IPS DF 4.7 (cell line): ENCODE results near the gene SLC5A10.

Experiments used
- DNase-seq: peaks from one replicate; pipeline ENCODE4 v3.0.0-alpha.2; 2013; ENCODE audit warnings: low spot score; ENCODE audit errors: extremely low read depth

Gene SLC5A10

DNA sequence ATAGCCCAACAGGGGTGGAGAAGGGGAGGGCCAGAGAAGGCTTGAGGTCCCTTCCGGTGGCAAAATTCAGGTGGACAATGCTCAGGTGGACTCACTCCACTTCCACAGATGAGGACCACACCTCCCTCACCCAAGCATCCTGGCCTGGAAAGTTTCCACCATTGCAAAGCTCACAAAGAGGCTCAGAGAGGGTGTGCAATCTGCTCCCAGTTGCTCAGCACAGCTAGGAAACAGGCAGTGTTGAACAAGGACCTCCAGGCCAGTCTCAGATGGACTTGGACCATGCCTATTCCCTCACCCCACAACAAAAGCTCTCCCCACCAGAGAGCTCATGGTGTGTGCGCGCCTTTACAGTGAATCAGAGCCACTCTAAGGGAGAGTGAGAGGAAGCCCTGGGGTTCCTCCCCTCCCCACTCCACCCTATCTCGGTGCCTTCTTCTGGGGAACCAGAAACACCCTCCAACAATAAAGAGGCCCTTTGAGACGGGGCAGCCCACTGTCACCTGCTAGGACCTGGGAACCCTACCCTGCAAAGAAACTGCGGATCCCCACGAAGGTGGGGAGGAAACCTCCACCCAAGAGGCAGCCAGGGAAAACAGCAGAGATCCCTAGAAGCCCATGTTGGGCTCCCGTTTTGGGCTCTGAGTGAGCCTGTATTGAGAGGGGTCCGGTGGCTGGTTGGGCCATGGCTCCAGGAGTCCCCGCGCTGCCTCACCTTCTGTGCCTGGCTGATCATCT lies 51.0 kb downstream of the SLC5A10 start:
- DNase-seq = no peak

DNA sequence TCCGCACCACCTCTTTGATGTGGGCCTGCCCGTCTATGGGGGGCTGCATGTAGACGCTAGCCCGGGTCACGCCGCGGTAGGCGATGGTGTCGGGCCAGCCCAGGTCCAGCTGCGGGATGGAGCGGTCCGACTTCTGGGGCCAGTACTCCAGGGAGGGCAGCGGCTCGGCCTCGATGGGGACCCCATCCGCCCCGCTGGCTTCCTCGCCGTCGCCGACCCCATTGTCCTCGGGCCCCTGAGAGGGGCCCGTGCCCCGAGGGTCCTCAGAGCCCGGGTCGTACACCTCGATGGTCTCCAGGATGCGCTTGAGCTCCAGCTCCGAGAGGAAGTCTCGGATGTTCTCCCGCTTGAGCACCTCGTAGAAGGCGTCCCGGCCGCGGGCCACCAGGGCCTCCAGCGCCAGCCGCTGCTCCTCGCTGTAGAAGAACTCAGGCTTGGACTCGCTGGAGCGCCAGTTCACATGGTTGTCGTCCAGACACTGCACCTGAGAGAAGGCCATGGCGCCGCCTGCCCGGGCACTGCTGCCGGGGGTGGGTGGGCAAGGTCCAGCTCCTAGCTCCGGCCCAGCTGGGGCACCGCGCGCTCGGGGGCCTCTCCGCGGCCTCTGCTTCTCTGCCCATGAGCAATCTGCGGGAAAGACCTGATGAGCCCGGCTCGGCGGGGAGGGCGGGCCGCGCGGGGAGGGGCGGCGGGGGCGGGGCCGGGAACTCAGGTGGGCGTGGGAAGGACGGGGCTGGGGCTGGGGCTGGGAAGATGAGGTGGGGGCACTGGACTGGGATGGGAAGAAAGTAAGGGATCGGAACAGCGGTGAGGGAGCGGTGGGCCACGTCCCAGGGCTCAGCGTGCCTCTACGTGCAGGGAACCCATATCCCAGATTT lies 51.8 kb downstream of the SLC5A10 start:
- no peak for DNase-seq

GRCh38 chr17:19004421-19005136 lies 52.6 kb downstream of the SLC5A10 start, which contains the start of gene FAM83G:
TSS of gene FAM83G (minus strand) at chr17:19004764. CDS start at chr17:19004041, 723 bp downstream.
- DNase-seq = no peak

- no peak for DNase-seq
Measured at GRCh38 chr17:19005137-19005773, 53.3 kb downstream of the SLC5A10 start.

- no peak for DNase-seq
Measured at GRCh38 chr17:19005789-19006430, 53.9 kb downstream of the SLC5A10 start.

GRCh38 chr17:19006698-19007097 lies 54.7 kb downstream of the SLC5A10 start:
- DNase-seq = no peak

DNA sequence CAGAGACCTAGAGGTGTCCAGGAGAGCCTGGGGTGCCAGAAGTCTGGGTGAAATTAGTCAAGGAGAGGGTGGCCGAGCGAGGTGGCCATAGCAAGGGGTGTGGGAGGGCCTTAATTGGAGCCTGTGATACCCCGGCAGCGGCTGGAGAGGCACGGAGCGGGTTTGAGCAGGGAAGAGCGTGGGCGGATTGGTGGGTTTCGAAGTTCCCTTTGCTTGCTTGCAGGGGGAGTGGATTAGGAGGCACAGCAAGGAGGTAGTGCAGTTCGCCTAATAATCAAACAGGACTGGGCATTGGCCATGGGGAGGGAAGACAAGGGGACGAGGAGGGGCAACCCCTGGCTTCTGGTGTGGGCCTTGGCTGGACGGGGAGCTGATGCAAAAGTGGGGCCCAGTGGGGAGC lies 58.0 kb downstream of the SLC5A10 start:
- no peak for DNase-seq

DNA sequence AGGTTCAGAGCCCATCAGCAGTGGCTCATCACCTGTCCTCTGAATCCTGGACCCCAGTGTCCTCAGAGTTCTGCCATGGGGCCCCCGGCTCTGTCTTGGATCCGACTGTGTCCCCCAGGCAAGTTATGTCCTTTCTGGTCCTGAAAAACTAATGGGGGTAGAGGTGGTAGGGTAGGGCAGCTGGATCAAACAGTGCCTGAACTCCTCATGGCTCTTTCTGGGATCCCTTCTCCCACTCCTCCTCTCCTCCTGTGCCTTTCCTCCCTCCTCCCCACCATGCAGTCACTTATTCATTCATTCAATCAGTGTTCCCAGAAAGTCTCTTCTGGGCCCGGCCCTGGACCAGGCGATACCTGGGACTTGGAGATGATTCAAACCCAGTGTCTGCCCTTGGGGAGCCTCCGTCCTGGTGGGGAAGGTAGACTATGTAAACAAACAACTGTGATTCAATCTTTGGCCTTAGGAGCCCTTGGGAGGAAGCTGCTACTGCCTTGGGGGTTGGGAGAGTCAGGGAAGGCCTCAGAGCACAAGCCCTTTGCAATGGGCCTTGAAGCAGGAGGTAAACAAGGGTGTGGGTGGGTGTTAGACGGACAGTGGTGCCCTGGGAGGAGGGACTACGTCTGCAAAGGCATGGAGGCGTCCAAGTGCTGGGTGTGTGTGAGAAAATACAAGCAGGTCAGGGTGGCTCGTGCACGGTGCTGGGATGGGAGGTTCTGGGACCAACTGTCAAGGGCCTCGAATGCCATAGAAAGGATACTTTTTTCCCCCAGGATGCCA lies 59.0 kb downstream of the SLC5A10 start:
- no peak for DNase-seq

DNA sequence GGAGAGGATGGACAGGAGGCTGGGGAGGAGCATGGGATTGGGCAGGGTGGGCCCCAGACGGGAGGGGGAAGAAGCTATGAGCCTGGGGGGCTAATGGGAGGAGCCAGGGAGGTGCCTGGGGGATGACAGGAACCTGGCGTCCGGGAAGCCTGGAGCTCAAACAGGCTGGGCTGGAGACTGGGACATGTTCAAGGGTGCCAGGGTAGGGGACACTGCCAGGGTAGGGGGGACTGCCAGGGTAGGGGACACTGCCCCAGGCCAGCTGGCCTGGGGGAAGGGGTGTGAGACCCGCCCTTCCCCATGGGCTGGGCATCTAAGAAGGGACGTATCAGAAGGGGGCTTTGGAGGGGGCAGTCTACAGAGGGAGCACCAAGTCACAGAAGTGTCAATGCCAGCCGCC lies 59.6 kb downstream of the SLC5A10 start:
- no peak for DNase-seq

DNA sequence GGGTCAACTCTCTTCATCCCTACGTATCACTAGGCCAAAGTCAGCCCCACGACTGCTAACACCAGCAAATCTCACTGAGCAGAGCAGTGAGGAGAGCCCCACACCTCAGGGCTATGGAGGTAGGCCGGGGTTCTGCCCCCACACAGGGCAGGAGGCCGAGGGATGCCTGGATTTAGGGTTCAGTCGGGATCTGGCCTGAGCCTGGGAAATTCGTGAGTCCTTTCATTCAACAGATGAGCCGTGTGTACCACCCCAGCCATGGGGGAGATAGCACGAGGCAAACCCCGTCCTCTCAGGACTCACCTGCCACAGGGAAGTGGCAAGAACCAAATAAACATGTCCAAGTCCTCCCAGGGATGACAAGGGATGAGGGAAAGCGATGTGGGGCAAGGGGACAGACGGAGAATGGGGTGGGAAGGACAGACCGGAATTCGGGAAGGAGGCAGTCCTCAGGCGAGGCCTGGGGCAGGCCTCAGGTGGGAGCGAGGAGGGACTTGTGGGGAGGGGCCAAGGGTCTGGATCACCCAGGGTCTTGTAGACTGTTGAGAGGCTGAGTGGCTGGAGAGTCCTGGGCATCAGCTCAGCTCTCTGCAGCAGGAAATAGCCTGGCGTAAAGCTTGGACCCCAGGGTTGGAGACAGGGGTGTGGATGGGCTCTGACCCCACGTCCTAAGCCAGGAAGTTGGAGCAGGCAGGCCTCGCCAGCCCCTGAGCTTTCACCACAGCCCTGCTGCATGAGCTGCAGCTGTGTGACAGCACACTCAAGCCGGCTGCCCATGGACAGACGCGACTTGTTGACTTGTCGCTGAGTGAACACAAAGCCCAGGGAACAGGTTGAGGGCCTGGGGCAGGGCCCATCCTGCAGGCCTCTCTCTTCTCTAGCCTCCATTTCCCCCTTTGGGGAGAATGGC lies 60.5 kb downstream of the SLC5A10 start:
- DNase-seq = no peak

DNA sequence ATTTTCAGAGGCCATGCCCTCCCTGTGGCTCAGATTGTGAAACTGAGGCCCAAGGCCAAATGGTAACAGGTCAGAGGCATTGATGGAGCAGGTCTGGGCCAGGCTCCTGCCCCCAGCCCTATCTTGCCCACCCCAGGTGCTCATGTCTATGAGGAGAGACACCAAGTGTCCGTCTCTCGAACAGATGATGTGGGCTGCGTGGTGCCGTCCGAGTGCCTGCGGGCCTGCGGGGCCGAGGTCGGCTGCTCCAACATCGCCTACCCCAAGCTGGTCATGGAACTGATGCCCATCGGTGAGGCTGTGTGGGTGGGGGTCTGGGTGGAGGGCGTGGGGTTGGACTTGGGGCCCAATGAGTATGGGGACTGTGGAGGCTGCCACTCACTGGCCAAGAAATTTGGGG lies 61.3 kb downstream of the SLC5A10 start:
- DNase-seq = no peak

GRCh38 chr17:19013806-19014627 lies 62.1 kb downstream of the SLC5A10 start:
- DNase-seq = no peak

- no peak for DNase-seq
Measured at GRCh38 chr17:19014628-19015215, 62.8 kb downstream of the SLC5A10 start.

DNA sequence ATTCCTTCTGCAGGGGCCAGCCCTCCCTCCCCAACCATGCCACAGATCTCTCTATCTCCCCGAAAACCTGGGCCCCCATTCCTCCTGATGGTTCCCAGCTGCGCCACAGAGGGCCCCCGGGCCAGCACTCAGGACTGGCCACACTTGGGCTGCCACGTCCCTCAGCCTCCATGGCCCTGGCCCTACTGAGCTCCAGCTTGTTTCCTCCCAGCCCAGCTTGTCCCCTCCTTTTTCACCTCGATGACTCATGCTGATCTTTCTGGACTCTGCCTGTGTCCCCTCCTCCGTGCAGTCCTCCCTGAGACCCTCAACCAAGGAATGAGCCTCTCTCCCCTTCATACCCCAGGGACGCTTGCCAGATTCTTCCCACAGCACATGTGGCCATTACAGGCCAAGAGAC lies 63.5 kb downstream of the SLC5A10 start:
- DNase-seq = no peak

- DNase-seq = no peak
Measured at GRCh38 chr17:19016297-19016696, 64.3 kb downstream of the SLC5A10 start.

DNA sequence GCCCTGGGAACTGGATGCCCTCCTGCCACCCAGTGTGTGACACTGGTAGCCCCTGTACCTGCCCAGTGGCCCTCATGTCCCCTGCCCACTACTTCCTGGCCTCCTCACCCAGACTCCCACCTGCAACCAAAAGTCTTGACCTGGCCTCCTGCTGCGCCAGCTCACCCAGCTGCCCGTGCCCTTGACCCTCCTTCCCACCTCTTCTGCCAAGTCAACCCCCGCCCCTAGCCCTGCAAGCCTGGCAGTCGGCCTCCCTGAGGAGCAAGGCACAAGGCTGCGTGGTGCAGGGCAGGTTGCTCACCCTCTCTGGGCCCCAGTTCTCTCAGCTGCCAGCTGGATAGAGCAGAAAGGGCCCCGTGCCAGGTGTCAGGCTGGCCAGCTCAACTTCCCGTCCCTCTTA lies 64.9 kb downstream of the SLC5A10 start:
- no peak for DNase-seq

DNA sequence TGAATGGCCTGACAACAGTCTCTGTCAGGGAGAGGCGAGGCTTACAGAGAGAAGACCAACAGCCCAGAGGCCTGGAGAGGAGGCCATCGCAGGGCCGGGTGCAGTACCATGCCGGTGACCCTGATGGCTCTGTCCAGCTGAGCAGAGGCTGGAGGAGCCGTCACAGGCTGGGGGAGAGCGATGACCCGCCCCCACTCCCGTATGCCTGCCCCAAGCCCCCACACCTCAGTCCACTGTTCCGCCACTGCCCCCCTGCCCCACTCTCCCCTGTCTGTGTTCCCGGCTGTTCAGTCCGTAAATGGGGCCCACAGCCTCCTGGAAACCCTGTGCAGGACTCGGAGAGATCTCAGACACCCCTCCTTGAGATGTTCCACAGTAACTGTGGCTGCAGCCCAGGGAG lies 65.4 kb downstream of the SLC5A10 start:
- no peak for DNase-seq
